SU-DHL-6 (cell line): ENCODE results near the gene GRAMD1A.

Source experiments
- H2AFZ ChIP-seq: fragments of 200-600 bp; sonication (generic); 2 replicates; pipeline ENCODE4 v1.6.1; 2014; ENCODE audit warnings: low read depth, mild to moderate bottlenecking, moderate library complexity, mixed read lengths, antibody characterized with exemption, low read length; ENCODE audit not compliant: severe bottlenecking
- H3F3A ChIP-seq: fragments of 200-600 bp; shearing (Covaris generic); 2 replicates; pipeline ENCODE4 v1.6.0; 2016; ENCODE audit warnings: antibody characterized with exemption, mild to moderate bottlenecking; ENCODE audit not compliant: insufficient read depth
- H3K27ac ChIP-seq: fragments of 200-600 bp; sonication (generic); 2 replicates; pipeline ENCODE4 v1.5.1; 2016; ENCODE audit warnings: low read depth, mild to moderate bottlenecking, low read length, moderate library complexity, mixed read lengths
- H3K27me3 ChIP-seq: fragments of 200-600 bp; sonication (generic), shearing (Covaris generic); 2 replicates; pipeline ENCODE4 v1.6.0; 2014; ENCODE audit warnings: mild to moderate bottlenecking, low read length
- H3K36me3 ChIP-seq: fragments of 200-600 bp; sonication (generic); 2 replicates; pipeline ENCODE4 v1.6.1; 2014; ENCODE audit warnings: mild to moderate bottlenecking, low read length, mixed read lengths
- H3K4me2 ChIP-seq: fragments of 300-600, 200-600 bp; shearing (Covaris generic), sonication (generic); 2 replicates; pipeline ENCODE4 v1.6.0; 2014; ENCODE audit warnings: low read length, low read depth, mild to moderate bottlenecking; ENCODE audit not compliant: poor library complexity, severe bottlenecking
- H3K4me3 ChIP-seq: fragments of 200-600 bp; sonication (generic); 2 replicates; pipeline ENCODE4 v1.5.1; 2014; ENCODE audit warnings: antibody characterized with exemption, low read length, mild to moderate bottlenecking, mixed read lengths; ENCODE audit not compliant: insufficient read depth, poor library complexity, severe bottlenecking
- H3K79me2 ChIP-seq: fragments of 200-600 bp; sonication (generic); 2 replicates; pipeline ENCODE4 v1.6.1; 2014; ENCODE audit warnings: mild to moderate bottlenecking, low read length, moderate library complexity; ENCODE audit not compliant: insufficient read depth
- H3K9ac ChIP-seq: fragments of 200-600 bp; sonication (generic); 2 replicates; pipeline ENCODE4 v1.7.0; 2014; ENCODE audit warnings: mild to moderate bottlenecking, low read length
- H3K9me2 ChIP-seq: fragments of 200-600 bp; sonication (generic); replicated peaks from 2 replicates; pipeline ENCODE4 v1.6.1; 2014; ENCODE audit warnings: low read length; ENCODE audit not compliant: insufficient read depth
- H3K9me3 ChIP-seq: fragments of 200-600 bp; sonication (generic); 2 replicates; pipeline ENCODE4 v1.6.1; 2014; ENCODE audit warnings: low read length, mixed read lengths; ENCODE audit not compliant: insufficient read depth
- H4K20me1 ChIP-seq: fragments of 200-600 bp; sonication (generic); 2 replicates; pipeline ENCODE4 v1.6.1; 2014; ENCODE audit warnings: low read depth, mild to moderate bottlenecking, antibody characterized with exemption, low read length, moderate library complexity, mixed read lengths
- CTCF ChIP-seq: fragments of 200-600 bp; sonication (generic); IDR thresholded peaks from one replicate; pipeline ENCODE4 v1.5.1; 2017; ENCODE audit warnings: antibody characterized with exemption, mild to moderate bottlenecking, low read length, moderate library complexity; ENCODE audit not compliant: insufficient read depth, poor library complexity, severe bottlenecking
- EZH2phosphoT487 ChIP-seq: fragments of 200-600 bp; sonication (generic), shearing (Covaris generic); conservative IDR thresholded peaks from 2 replicates; pipeline ENCODE4 v1.6.1; 2018; ENCODE audit warnings: mild to moderate bottlenecking, antibody characterized with exemption, low read length, moderate library complexity, mixed read lengths

The GRAMD1A gene

GRCh38 chr19:35075202-35076025 lies 75.3 kb downstream of the GRAMD1A start:
- no peak for TF ChIP-seq EZH2phosphoT487
- no peak for TF ChIP-seq CTCF
- Histone ChIP-seq H3K27ac (no peak overlapping the region), H3K79me2 (no peaks in the 10 kb centered on the region), H3K9me2 (no peaks in the 10 kb centered on the region), H3F3A (0 out of 2 replicates have a peak, but pooled peaks cover 3% of the 10 kb centered on the region), H3K27me3 (no peaks in the 10 kb centered on the region), H2AFZ (no peak overlapping the region), H3K36me3 (no peaks in the 10 kb centered on the region), H3K9ac (no peak overlapping the region), H3K9me3 (no peaks in the 10 kb centered on the region; the same call in 1 of the 2 replicates), H3K4me2 (no peak overlapping the region), H3K4me3 (no peak overlapping the region), H4K20me1 (no peaks in the 10 kb centered on the region)

GRCh38 chr19:35076026-35076370 lies 75.9 kb downstream of the GRAMD1A start:
- no peak overlapping the region for H2AFZ ChIP-seq
- H3K4me2 ChIP-seq, result no peak overlapping the region
- H3K36me3 ChIP-seq, result no peaks in the 10 kb centered on the region
- no peak overlapping the region for H3K27ac ChIP-seq
- no peak overlapping the region for H3K9ac ChIP-seq
- no peaks in the 10 kb centered on the region for H4K20me1 ChIP-seq
- H3F3A ChIP-seq, result no peaks in the 10 kb centered on the region
- H3K79me2 ChIP-seq, result no peaks in the 10 kb centered on the region
- no peaks in the 10 kb centered on the region for H3K27me3 ChIP-seq
- no peak overlapping the region for H3K4me3 ChIP-seq
- no peaks in the 10 kb centered on the region for H3K9me3 ChIP-seq
- TF ChIP-seq CTCF (no peak), EZH2phosphoT487 (no peak)
- no peaks in the 10 kb centered on the region for H3K9me2 ChIP-seq
